UCSD-AML1 (cell line): Measurements from ENCODE around the gene BAG1.

Experiments used
- DNase-seq: peaks from one replicate; lab custom pipeline; 2025; ENCODE audit not compliant: unreplicated experiment; lab: John Stamatoyannopoulos, UW

Gene BAG1

DNA sequence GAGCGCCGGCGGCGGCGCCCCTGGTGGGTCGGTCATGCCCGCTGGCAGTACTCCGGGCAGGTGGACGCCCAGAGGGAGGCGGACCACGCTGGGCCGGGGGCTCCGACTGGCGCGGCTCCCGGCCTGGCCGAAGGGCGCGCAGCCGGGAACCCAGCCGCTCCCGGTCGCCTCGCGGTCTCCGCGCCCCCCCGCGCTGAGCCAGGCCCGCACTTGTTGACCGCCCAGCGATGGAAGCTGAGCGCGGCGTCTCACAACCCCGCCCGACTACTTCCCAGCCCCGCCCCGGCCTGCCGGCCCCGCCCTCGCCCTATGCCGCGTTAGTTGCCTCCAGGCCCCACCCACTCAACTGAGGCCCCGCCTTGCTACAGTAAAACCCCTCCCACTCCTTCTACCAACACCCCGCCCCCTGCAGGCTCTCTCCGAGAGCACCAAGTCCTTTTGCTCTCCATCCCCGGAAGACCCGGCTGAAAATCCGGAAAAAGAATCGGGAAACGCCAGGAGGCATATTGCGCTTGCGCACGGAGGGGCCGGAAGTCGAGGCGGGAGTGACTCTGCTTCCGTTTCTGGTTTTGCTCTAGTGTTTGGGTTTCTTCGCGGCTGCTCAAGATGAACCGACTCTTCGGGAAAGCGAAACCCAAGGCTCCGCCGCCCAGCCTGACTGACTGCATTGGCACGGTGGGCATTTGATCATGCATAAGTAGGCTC, at the start of gene BAG1, which contains the start of gene CHMP5:
Gene BAG1 (minus strand): TSS at position 236 of the 705 bp plus-strand sequence.
Gene CHMP5 (plus strand): TSS at position 577 of the 705 bp plus-strand sequence. CDS start 30 bp downstream, at position 607.
- peak; percentile 99 for DNase-seq

DNA sequence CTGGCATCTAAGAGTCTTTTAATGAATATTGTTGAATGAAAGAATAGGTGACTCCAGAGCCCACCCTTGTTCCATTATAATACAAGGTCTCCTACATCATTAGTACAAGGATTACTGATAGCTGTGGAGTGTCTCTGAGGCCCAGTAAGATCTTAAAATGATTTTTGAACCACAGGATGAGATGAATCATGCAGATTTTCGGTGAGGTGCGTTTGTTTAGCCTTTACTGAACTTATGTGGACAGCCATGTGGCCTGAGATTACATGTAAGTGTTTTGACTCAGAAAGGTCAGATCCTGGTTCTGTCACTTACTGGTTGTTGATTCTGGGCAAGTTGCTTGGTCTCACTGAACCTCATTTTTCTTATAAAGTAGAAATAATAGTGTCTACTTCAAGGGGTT, 47.4 kb upstream of the BAG1 start:
- no peak for DNase-seq

DNA sequence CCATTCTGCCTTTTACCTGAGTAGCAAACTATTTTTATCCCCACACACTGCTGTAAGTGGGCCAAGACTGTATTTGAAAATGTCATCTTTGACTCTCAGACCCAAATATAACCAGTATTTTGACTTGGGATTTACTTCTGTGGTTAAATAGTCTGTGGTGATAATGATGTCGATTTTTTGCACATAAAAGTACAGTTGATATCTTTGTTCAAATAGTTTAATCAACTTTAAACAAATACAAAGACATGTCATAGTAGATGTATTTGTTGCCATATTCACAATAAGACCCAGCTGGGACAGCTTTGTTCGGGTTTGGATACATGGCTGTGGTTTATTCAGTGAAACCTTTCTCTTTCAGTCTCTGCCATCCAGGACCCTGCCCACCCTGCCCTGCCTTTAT, 46.2 kb upstream of the BAG1 start:
- no peak for DNase-seq

DNA sequence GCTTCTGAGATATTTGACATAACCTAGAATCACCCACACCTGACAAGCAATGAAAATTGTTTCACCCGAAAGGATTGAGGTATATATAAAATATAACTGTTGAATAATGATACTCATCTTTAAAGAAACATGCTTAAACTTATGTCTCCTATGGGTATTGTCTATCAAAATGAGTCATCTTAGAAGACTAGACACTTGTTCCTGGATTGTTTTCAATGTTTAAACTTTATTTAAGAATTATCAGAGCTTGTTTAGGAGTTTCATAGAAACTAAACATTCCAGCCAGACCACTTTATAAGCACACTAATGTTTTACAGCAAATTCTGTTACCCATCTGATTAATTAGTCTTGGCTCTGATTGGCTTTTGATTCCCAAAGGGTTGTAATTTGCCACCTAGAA, 45.4 kb upstream of the BAG1 start:
- no peak for DNase-seq

DNA sequence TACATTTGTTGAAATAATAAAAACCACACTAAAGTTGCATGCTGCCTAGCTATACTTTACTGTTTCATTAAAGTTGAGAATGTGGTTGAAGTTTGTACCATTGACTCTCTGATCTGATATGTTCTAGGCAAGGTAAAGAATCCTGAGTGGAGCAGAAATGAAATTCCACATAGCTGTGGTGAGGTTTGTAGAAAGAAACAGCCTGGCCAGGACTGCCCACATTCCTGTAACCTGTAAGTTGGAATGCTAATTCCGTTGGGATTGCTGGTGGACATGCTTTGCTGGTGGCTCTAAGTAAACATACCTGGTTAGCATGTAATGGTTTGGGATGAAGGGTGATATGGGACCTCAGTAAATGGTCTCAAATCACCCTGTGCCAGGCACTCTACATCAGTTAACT, 42.6 kb upstream of the BAG1 start:
- no peak for DNase-seq

DNA sequence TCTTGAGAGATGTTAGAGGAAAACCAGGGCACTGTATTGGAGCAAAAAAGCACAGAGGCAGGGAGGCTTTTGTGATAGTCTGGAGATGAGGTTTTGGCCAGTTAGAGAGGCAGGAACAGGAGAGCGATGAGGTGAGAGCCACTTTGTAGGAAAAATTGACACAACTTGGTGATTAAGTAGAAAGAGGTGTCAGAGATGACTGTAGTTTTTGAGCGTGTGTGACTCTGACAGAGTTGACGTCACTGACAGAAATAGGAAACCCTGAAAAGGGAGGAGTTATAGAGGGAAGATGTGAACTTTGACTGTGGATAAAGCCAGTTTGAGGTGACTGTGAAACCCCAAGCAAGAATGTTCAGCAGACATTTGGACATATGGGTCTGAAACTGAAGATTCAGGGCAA, 41.5 kb upstream of the BAG1 start:
- no peak for DNase-seq

DNA sequence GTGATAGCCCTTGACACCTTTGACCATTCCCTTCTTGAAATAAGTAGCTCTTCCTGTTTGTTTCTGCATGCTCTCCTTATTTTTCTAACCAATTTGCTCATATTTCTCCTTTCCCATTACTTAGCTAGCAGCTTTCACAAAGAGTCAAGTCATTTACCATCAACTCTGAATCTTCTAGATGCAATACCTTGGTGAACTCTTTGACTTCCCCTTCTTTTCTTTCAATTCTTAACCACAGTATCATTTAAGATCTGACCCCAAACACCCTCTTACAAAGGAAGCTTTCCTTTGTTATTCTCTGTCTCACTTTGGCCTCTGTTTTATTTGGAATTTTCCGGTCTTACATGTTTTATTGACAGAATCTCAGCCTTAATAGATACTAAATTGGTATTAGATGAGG, 39.9 kb upstream of the BAG1 start:
- DNase-seq, result no peak

DNA sequence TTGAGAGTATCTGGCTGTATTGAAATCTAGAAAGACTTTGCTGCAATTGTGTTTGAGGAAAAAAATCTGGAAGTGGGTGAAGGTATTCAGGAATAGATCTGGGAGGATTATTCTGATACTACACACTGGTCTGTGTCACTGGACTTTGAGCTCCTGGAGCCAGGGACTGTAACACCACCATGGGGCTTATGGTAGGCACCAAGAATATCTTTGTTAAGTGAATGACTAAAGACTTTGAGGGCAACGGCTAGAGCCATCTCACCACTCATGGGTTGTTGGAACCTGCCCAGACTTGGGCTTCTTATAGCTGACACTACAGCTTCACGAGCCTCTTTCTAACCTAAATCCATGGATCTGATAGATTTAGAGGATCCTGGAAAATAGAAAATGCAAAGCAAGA, 36.0 kb upstream of the BAG1 start:
- DNase-seq, result no peak

DNA sequence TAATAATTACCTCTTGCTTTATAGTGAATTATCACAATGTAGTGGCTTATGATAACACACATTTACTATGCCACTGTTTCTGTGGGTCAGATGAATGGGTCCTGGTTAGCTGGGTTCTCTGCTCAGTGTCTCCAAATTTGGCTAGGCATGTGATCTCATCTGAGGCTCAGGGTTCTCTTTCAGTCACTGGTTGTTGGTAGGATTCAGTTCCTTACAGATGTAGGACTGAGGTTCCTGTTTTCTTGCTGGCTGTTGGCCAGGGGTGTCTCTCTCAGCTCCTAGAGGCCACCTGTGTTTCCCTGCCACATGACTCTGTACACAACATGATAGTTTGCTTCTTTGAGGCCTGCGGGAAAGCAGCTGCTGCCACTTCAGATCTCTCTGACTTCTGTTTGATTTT, 32.9 kb upstream of the BAG1 start:
- peak; percentile 35 for DNase-seq

DNA sequence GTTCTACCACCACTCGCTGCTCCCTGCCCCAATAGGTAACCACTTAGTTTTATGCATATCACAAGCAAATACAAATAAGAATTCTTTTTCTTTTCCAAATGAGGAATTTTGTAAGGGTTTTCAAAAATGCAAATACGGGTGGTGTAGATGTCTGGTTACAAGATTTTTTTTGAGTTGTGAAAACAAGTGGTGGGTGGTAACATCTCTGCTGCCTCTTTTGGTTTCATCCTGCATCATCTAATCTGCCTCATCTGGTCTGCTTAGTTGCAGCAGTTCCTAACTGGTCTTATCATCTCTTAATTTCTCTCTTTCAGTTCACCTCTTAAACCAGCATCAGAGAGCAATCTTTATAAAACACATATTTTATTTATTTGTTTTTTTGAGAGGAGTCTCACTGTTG, 31.1 kb upstream of the BAG1 start:
- DNase-seq, result no peak

DNA sequence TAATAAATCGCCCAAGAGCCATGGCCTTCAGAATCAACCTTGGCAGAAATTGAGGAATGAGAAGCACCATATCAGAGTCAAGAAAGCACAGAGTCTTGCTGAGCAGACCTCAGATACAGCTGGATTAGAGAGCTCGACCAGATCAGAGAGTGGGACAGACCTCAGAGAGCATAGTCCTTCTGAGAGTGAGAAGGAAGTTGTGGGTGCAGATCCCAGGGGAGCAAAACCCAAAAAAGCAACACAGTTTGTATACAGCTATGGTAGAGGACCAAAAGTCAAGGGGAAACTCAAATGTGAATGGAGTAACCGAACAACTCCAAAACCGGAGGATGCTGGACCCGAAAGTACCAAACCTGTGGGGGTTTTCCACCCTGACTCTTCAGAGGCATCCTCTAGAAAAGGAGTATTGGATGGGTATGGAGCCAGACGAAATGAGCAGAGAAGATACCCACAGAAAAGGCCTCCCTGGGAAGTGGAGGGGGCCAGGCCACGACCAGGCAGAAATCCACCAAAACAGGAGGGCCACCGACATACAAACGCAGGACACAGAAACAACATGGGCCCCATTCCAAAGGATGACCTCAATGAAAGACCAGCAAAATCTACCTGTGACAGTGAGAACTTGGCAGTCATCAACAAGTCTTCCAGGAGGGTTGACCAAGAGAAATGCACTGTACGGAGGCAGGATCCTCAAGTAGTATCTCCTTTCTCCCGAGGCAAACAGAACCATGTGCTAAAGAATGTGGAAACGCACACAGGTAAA, 30.3 kb upstream of the BAG1 start:
- no peak for DNase-seq

DNA sequence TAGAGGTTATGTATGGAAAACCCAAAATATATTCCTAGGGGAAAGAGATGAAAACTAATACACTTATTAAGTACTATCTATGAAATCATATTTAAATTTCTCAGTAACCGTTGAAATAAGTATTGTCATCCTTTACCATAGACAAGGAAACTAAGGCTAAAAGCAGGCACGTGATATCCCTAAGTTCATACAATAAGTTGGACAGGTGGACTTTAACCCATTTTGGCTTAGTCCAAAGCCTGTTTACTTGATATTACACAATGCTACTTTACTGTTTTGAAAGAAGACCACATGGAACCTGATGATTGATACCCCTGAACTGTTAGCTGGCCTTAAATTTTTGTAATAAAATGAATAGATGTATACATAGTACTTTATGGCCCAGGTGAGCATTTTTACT, 29.3 kb upstream of the BAG1 start:
- no peak for DNase-seq

DNA sequence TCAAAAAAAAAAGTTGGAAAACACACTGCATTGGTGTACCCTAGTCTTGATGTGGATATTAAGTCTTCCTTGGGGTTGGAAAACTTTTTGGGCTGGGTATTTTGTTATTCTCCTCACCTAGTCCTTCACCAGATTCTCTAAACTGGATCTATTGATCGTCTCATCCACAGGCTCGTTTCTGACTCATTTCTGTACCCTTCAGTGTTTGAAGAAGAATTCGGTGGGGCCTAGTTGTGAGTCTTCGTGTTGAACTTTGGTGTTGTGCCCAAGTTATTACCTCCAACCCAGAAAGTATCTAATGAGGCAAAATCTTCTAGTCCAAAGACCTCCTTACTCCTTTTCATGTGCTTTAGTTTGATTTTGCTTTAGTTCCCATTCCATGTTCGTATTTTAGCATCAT, 27.4 kb upstream of the BAG1 start:
- DNase-seq, result no peak

DNA sequence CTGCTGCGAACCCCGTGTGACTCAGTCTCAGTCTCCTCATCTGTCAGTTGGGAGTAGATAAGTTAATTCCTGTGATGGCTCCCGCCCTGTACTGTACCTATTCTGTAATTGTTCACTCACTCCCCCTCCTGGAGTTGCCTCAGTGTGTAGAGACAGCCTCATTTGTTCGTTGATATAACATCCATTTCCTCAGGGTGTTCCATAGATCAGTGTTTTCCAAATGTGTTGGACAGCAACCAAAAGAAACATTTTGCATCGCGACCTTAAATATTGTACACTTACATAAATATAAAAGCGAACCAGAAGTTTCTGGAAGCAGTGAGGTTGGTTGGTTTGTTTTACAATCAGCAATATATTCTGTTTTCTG, 26.5 kb upstream of the BAG1 start:
- DNase-seq, result no peak

DNA sequence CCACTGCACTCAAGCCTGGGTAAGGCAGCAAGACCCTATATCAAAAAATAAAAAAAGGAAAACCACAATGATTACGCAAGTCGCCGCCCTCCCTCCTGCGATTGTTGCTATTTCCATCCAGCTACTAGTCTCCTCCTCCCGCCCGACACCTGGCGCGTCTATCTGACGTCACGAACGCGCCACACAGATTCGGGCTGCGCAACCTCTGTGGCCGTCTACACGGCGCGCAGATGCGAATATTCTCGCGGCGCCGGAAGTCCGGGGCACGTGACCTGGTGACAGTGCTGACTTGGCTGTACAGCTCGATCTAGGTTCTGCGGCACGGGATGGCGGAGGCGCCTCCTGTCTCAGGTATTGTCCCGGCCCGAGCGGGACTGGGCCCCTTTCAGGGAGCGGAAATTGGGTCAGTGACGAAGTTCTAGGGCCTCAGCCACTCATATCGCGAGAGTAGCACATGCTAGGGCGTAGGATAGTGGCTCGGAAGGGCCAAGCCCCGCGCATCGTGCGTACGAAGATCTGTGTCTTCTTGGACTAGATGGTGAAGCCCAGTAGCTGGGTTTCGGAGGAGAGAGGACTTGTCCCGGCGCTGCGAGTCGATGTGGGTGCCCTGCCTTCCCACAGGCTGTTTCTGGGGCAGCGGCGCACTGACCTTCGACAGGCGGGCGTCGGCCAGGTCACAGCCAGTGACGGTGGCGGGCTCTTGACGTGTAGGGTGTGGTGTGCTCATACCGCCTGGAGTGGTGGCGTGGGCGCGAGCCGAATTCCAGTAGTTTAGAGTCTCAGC, 25.9 kb upstream of the BAG1 start, which contains the start of gene NFX1:
Gene NFX1 (plus strand): TSS at position 270 of the 784 bp plus-strand sequence. CDS start 57 bp downstream, at position 327.
- peak; percentile 99 for DNase-seq

DNA sequence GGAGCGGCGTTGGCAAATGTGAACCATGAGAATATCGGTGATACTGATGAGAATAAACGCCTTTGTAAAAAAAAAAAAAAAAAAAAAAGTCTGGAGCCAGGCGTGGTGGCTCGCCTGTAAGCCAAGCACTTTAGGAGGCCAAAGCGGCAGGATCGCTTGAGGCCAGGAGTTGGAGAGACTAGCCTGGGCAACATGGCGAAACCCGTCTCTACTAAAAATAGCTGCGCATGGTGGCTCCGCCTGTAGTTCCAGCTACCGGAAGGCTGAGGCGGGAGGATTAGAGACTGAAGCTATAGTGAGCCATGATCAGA, 25.4 kb upstream of the BAG1 start:
- DNase-seq, result no peak

DNA sequence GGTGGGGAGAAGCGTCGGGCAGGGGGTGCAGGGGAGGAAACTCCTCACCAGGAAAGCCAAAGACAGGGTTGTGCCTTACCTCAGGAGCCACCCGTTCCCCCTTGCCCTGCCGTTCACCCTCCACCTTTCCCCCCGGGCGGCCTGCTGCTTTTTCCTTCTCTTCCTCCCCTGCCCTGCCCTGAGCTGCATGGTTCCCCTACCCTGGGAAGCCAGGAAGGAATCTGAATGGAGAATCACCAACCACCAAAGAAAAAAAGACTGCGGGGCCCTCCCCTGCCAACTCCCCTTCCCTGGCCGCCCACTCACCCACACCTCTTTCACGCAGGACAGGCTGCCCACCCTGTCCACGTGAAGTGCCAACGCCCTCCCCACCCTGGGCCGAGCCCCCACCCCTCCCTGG, 25.0 kb upstream of the BAG1 start:
- peak; percentile 42 for DNase-seq

DNA sequence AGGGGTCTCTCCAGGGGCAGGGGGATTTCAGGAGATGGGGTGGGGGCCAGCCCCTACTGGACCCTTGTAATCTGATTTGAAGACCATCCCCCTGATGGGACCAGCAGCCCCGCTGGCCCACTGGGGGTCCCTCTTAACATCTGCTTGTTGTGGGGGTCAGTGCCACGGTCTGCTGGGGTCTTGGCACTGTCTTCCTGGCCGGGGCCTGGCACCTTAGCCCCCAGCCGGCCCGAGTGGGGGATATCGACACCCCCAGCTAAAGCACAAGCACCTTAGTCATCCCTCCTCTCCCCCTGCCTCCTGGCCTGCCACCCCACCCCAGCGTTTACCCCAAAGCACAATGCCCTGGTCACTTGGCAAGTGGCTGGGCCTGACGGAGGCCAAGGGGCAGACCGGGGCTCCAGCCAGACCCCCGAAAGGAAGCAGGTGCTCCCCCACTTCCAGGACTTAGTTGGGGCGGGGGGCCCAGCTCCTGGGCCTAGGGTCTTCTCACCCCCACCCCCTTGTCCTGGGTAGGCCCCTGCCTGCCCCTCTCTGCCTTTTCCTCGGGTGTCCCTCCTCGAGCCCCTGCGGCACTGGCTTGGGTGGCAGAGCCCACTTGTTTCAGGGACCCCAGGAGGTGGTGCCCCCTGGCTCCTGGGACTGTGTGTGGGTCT, 24.4 kb upstream of the BAG1 start:
- DNase-seq, result no peak

DNA sequence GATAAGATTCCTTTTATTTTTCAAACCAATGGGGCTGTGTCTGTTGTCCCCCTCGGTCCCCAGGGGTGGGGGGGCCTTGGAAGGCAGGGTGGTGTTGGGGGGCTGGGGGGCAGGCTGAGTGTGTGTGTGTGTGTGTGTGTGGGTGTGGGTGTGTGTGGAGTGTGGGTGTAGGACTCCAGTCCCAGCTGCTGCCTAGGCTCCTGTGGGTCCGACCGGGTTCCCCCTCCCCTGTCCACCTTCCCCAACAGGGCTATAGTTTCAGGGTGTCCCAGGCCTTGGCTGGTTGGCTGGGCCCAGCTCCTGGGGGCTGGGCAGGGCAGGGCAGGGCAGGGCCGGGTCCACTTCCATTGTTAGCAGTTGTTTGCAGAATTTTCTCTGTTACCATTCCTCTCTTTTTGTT, 23.7 kb upstream of the BAG1 start:
- no peak for DNase-seq

DNA sequence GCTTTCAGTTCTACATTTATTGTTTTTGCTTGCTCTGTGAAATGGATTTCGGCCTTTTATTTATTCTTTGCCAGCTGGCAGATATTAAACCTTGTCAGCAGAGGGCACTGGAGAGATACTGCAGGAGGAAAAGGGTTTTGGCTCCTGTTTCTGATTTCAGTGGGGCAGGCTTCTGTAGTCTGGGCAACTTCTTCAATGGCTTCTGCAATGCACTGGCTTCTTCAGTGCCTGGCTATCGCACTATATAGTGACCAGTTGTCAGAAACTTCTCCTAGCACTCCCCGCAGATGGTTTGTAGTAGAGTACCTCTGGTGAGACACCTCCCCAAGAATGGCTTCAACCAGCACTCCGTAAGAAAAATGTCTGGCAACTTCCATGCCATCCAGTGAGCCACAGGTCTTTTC, 22.6 kb upstream of the BAG1 start:
- peak; percentile 23 for DNase-seq

DNA sequence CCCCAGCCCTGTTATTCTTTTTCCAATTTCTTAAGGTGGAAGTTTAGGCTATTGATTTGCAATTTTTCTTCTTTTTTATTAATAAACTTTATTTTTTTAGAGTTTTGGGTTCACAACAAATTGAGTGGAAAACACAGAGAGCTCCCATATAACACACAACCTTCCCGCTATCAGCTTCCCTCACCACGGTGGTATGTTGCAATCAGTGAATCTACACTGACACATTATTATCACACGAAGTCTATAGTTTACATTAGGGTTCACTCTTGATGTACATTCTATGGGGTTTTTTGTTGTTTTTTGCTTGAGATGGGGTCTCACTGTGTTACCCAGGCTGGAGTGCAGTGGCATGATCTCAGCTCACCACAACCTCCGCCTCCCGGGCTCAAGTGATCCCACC, 21.0 kb upstream of the BAG1 start:
- no peak for DNase-seq
